Transverse colon (tissue), 4 donors: ENCODE data around the gene GAP43. TPM values are rescaled to one million over a fixed set of nuclear protein-coding genes. Genes with fewer than 3 reads are reported as not detected.

Source experiments
- DNase-seq: peaks from one replicate; pipeline ENCODE4 v3.0.0-alpha.2; 2019
- H3K27ac ChIP-seq, 4 donors: fragments of 200-600 bp; sonication (generic); 2 replicates each; pipeline ENCODE4 v1.5.1; 2016 to 2018; ENCODE audit warnings: inconsistent platforms in 4 of 4
- H3K27me3 ChIP-seq: fragments of 200-600 bp; sonication (generic); 2 replicates; pipeline ENCODE4 v1.5.1; 2017; ENCODE audit warnings: inconsistent platforms
- H3K36me3 ChIP-seq, 4 donors: fragments of 200-600 bp; sonication (generic); 2 replicates each; pipeline ENCODE4 v1.5.1; 2017 to 2019; ENCODE audit warnings: inconsistent platforms in 4 of 4
- H3K4me1 ChIP-seq, 4 donors: fragments of 200-600 bp; sonication (generic); 2 replicates each; pipeline ENCODE4 v1.5.1; 2017 to 2020; ENCODE audit warnings: inconsistent platforms in 4 of 4
- H3K4me3 ChIP-seq, 4 donors: fragments of 200-600 bp; sonication (generic); 1 replicate in 1 of 4; 2 replicates in 3 of 4; pipeline versions ENCODE4 v1.5.1 to v1.6.1; 2017 to 2019; ENCODE audit warnings: inconsistent platforms in 4 of 4
- H3K9me3 ChIP-seq, 2 donors: fragments of 200-600 bp; sonication (generic); 2 replicates each; pipeline ENCODE4 v1.5.1; 2017 to 2019; ENCODE audit warnings: inconsistent platforms in 2 of 2
- EP300 ChIP-seq: sonication (generic); formaldehyde crosslinking; IDR thresholded peaks from one replicate; pipeline ENCODE4 v1.6.1; 2017; ENCODE audit warnings: antibody characterized with exemption, low read depth
- POLR2A ChIP-seq: fragments of 450-650 bp; IDR thresholded peaks from one replicate; pipeline ENCODE4 v1.6.1; 2016; ENCODE audit warnings: antibody characterized with exemption, mild to moderate bottlenecking, moderate library complexity
- POLR2AphosphoS5 ChIP-seq, 3 donors: sonication (generic); formaldehyde crosslinking; IDR thresholded peaks; one replicate each; pipeline ENCODE4 v1.6.1; 2016; ENCODE audit warnings: antibody characterized with exemption in 3 of 3
- WGBS, 2 donors: methylation state at CpG; one replicate each; pipeline ENCODE4 v1.1.5; 2018; ENCODE audit warnings: low coverage in 1 of 2; 5-methylcytosine and 5-hydroxymethylcytosine counted together
- in situ Hi-C, 4 donors: fragments of 200-750 bp; cut with MboI; loops; one replicate each; pipeline versions ENCODE4 v1.15.0 to v1.15.1; 2017; ENCODE audit warnings: low sequenced_read_pairs in 3 of 4, low pct_ligation_motif_present in 1 of 4, low pct_unique_long_range_greater_than_20kb in 1 of 4
- intact Hi-C: fragments of 100-400 bp; cut with DNase I; formaldehyde crosslinking; loops from one replicate; pipeline ENCODE4 v1.15.1; 2023; ENCODE audit warnings: low total_unique reads
- total RNA-seq, 4 donors: library from RNA; depleted of rRNA; stranded (reverse); fragments of >200 nt; gene quantifications; one replicate each; pipeline ENCODE4 v1.1.0, GENCODE V29; 2016
- TF ChIP-seq, protein P1 (sequence below), 5 experiments: fragments of 200-600 bp in 3 of 5; fragments of 450-650 bp in 2 of 5; sonication (generic) in 3 of 5; IDR thresholded peaks; 1 replicate in 2 of 5; 2 replicates in 3 of 5; pipeline ENCODE4 v1.5.1; 2016 to 2017; ENCODE audit warnings: antibody characterized with exemption in 5 of 5, inconsistent platforms in 3 of 5, mild to moderate bottlenecking in 2 of 5, moderate library complexity in 1 of 5

Gene GAP43
- total RNA-seq, 4 donors from 2014 or later, result 2.2 to 3.5 (median 2.6) TPM; not detected in 1

DNA sequence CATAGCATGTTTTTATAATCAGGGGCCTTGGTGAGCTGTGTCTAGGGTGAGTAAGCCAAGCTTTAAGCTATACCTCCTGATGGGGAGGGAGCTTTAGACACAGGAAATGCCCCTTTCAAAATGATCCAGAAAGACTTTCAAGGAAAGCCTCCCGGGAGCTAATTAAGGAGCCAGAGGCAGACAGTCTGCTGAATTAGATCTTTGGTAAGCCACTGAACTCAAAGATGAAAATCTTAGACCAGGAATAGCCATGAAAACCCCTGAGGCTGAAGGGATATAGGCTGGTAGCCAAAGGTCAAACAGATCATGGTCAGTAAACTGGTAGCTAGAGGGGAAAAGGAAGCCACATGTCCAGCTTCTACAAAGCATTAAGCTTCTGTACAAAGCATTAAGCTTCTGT, 42.7 kb upstream of the GAP43 start:
- TF ChIP-seq POLR2A, result no peak
- no peak for TF ChIP-seq EP300
- TF ChIP-seq, protein P1, sequence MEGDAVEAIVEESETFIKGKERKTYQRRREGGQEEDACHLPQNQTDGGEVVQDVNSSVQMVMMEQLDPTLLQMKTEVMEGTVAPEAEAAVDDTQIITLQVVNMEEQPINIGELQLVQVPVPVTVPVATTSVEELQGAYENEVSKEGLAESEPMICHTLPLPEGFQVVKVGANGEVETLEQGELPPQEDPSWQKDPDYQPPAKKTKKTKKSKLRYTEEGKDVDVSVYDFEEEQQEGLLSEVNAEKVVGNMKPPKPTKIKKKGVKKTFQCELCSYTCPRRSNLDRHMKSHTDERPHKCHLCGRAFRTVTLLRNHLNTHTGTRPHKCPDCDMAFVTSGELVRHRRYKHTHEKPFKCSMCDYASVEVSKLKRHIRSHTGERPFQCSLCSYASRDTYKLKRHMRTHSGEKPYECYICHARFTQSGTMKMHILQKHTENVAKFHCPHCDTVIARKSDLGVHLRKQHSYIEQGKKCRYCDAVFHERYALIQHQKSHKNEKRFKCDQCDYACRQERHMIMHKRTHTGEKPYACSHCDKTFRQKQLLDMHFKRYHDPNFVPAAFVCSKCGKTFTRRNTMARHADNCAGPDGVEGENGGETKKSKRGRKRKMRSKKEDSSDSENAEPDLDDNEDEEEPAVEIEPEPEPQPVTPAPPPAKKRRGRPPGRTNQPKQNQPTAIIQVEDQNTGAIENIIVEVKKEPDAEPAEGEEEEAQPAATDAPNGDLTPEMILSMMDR (IDR thresholded peaks at IDR 0.05), result no peak
- Histone ChIP-seq H3K4me1 (no peaks in the 10 kb centered on the region), H3K9me3 (no peaks in the 10 kb centered on the region), H3K27ac (no peak overlapping the region), H3K27me3 (no peaks in the 10 kb centered on the region), H3K4me3 (no peak overlapping the region), H3K36me3 (no peaks in the 10 kb centered on the region)
- 71% methylated on average over 1 of the region's 1 CpG; no CpG with 5 or more reads in 1 of the 2 donors for WGBS, 2 donors
- no peak for DNase-seq
- intact Hi-C loops, result no loop called here
- in situ Hi-C loops, result no loop called here

DNA sequence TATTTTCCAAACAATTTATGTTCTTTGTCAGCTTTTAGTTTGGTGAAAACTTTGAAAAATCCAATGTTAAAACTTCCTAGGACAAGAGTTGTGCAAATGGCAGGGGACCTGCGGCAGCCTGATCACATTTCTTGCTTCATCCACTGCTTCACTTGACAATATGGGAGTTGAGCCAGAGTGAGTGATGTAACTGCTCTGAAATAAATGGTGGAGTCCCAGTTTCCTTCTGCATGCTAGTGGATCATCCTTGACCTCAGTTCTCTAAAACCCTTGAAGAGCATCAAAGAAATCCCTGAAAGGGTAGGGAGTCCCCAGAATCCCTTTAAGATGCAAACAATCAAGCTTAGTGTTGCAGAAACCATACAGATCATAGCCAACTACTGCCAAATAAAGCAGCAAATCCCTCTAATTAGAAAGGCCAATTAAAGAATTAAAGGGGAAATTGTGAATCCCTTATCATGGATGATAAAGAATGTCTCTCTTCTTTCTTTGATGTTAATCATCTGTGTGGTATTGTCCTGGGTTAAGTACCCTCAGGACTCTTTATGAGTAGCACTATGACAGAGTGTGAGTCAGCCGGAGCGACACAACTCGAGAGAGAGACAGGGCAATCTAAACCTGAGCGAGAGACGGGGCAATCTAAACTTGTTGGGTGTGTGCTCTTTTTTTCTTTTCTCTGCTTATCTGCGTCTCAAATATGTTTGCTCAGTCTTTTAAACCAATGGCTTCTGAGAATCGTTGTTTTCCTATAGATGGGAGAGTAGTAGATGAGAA, 41.8 kb upstream of the GAP43 start:
- TF ChIP-seq, protein P1 (IDR thresholded peaks at IDR 0.05), result no peak
- TF ChIP-seq POLR2AphosphoS5 (IDR thresholded peaks at IDR 0.05) (no peak), EP300 (no peak), POLR2A (no peak)
- Histone ChIP-seq H3K36me3 (no peaks in the 10 kb centered on the region), H3K4me3 (no peak overlapping the region), H3K9me3 (no peaks in the 10 kb centered on the region), H3K4me1 (no peaks in the 10 kb centered on the region), H3K27ac (no peak overlapping the region), H3K27me3 (no peaks in the 10 kb centered on the region)
- in situ Hi-C loops (no loop called here), intact Hi-C loops (no loop called here)
- DNase-seq, result no peak
- 63 to 78% methylated on average over 4 to 8 of the region's 8 CpGs for WGBS, 2 donors

DNA sequence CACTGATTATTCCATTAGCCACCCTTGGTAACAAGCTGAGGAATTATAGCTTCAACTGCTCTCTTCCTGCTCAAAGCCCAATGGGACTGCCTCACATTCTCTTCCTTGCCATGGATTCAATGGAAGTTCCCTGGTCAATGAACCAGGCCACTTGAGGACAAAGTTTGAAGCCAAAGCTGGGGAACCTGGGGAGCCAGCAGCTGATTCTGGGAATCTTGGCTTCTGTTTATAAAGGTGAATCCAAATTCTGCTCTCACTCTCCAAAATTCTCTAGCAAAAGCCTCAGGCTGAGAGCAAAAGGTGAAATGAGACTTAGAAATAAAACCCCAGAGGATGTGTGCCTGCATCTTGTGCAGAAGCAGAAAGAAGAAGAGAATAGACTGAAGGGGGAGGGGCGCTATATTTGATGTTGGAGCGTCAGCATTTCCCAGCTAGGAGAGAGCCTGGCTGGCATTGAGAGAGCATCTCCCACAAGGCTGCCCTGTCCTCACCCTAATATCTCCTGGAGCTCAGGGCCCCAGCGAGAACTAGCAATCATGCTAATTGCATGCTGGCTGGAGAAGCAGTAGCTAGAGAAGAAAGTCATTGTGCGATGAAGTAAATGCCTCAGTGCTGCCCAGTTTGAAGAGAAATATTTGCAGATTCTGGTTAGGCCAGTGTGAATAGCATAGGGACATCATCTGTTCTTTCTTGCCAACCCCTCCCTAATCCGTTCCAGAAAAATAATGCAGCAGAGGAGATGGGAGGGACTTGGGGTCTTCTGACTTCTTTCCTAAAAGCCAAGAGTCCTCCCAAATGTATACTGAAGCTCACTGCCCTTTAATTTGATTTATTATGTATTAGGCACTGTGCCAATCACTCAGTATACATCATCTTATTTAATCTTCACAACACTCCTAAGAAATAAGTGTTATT, 34.9 kb upstream of the GAP43 start:
- no peaks in the 10 kb centered on the region for H3K27me3 ChIP-seq
- no peak overlapping the region for H3K4me3 ChIP-seq
- H3K4me1 ChIP-seq, result no peaks in the 10 kb centered on the region
- no peak overlapping the region for H3K27ac ChIP-seq
- in situ Hi-C loops, result no loop called here
- WGBS, 2 donors, result 84 to 100% methylated on average over 1 to 5 of the region's 5 CpGs
- H3K36me3 ChIP-seq, result no peaks in the 10 kb centered on the region
- DNase-seq, result no peak
- intact Hi-C loops, result no loop called here
- TF ChIP-seq POLR2AphosphoS5 (IDR thresholded peaks at IDR 0.05) (no peak), EP300 (no peak), POLR2A (no peak)
- TF ChIP-seq, protein P1 (IDR thresholded peaks at IDR 0.05), result no peak
- H3K9me3 ChIP-seq, result no peaks in the 10 kb centered on the region

DNA sequence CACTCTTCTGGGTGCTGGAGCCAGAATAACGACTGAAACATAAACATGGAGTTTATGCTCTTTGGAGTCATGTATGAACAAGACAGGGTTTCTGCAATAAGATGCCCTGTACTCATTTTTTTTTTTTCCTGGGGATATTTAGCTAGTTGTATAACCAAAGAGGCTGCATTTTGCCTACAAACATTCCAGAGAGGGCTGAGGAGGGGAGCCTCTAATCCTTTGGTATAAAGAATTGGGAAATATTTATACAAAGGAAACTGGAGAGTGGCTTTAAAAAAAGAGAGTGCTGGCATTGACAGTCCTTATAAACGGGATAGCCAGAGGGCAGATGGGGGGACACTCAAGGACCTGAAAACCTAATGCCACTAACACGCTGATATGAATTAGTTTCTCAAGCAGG, 32.4 kb upstream of the GAP43 start:
- no peak overlapping the region for H3K4me3 ChIP-seq
- H3K27ac ChIP-seq, result no peak overlapping the region
- 60 to 67% methylated on average over 3 of the region's 3 CpGs for WGBS, 2 donors
- intact Hi-C loops, result no loop called here
- no peaks in the 10 kb centered on the region for H3K4me1 ChIP-seq
- H3K27me3 ChIP-seq, result no peaks in the 10 kb centered on the region
- DNase-seq, result no peak
- in situ Hi-C loops, result no loop called here
- H3K9me3 ChIP-seq, result no peaks in the 10 kb centered on the region
- no peaks in the 10 kb centered on the region for H3K36me3 ChIP-seq
- TF ChIP-seq POLR2A (no peak), EP300 (no peak), POLR2AphosphoS5 (IDR thresholded peaks at IDR 0.05) (no peak)
- TF ChIP-seq, protein P1 (IDR thresholded peaks at IDR 0.05), result no peak
